Neural cell (in vitro differentiated cells): ENCODE results near the gene TBCB. TPM values are rescaled to one million over a fixed set of nuclear protein-coding genes. Genes with fewer than 3 reads are reported as not detected.

Source experiments
- H2AFZ ChIP-seq: fragments of 200-600, 300-800 bp; sonication (generic), shearing (Covaris generic); 2 replicates; pipeline ENCODE4 v1.6.0; 2014; ENCODE audit warnings: low read depth, mild to moderate bottlenecking, antibody characterized with exemption, low read length, moderate library complexity
- H3F3A ChIP-seq: fragments of 200-600 bp; shearing (Covaris generic); 2 replicates; pipeline ENCODE4 v1.6.1; 2016; ENCODE audit warnings: mild to moderate bottlenecking, moderate library complexity, mixed read lengths, antibody characterized with exemption, low read length; ENCODE audit not compliant: insufficient read depth, poor library complexity, severe bottlenecking
- H3K27ac ChIP-seq: fragments of 200-600, 300-800 bp; sonication (generic), shearing (Covaris generic); 2 replicates; pipeline ENCODE4 v1.5.1; 2014; ENCODE audit warnings: mild to moderate bottlenecking, low read length, moderate library complexity
- H3K27me3 ChIP-seq: fragments of 300-800, 200-600 bp; sonication (generic), shearing (Covaris generic); 2 replicates; pipeline ENCODE4 v1.6.0; 2014; ENCODE audit warnings: mild to moderate bottlenecking, low read depth, low read length, moderate library complexity; ENCODE audit not compliant: insufficient read depth
- H3K36me3 ChIP-seq: fragments of 300-800, 200-600 bp; sonication (generic), shearing (Covaris generic); 2 replicates; pipeline ENCODE4 v1.5.1; 2014; ENCODE audit warnings: mild to moderate bottlenecking, antibody characterized with exemption, low read length, moderate library complexity; ENCODE audit not compliant: insufficient read depth
- H3K4me2 ChIP-seq: fragments of 300-800, 200-600 bp; sonication (generic), shearing (Covaris generic); 2 replicates; pipeline ENCODE4 v1.6.0; 2014; ENCODE audit warnings: mild to moderate bottlenecking, low read length
- H3K4me3 ChIP-seq: fragments of 300-800, 200-600 bp; sonication (generic), shearing (Covaris generic); 2 replicates; pipeline ENCODE4 v1.5.1; 2014; ENCODE audit warnings: mild to moderate bottlenecking, low read length, moderate library complexity
- H3K79me2 ChIP-seq: fragments of 200-600 bp; shearing (Covaris generic); replicated peaks from 2 replicates; pipeline ENCODE4 v1.6.0; 2014; ENCODE audit warnings: mild to moderate bottlenecking, low read length, moderate library complexity; ENCODE audit not compliant: insufficient read depth
- H3K9ac ChIP-seq: fragments of 300-800, 200-600 bp; sonication (generic), shearing (Covaris generic); 2 replicates; pipeline ENCODE4 v1.6.1; 2016; ENCODE audit warnings: mild to moderate bottlenecking, low read length, mixed read lengths
- H3K9me2 ChIP-seq: fragments of 200-600 bp; shearing (Covaris generic); 2 replicates; pipeline ENCODE4 v1.6.1; 2016; ENCODE audit warnings: mild to moderate bottlenecking, low read length, mixed read lengths; ENCODE audit not compliant: insufficient read depth
- H3K9me3 ChIP-seq: fragments of 200-600, 300-800 bp; sonication (generic), shearing (Covaris generic); 2 replicates; pipeline ENCODE4 v1.6.1; 2016; ENCODE audit warnings: mild to moderate bottlenecking, mixed run types, low read length, moderate library complexity, mixed read lengths
- H4K20me1 ChIP-seq: fragments of 200-600 bp; shearing (Covaris generic); 2 replicates; pipeline ENCODE4 v1.6.1; 2016; ENCODE audit warnings: mild to moderate bottlenecking, mixed run types; ENCODE audit not compliant: insufficient read depth
- CTCF ChIP-seq: fragments of 450-650 bp; IDR thresholded peaks from 2 replicates; pipeline ENCODE4 v1.5.1; 2014; ENCODE audit warnings: antibody characterized with exemption, mild to moderate bottlenecking, moderate library complexity; ENCODE audit not compliant: poor library complexity, severe bottlenecking
- EP300 ChIP-seq: fragments of 450-650 bp; conservative IDR thresholded peaks from 2 replicates; pipeline ENCODE4 v1.6.1; 2014; ENCODE audit warnings: antibody characterized with exemption, mild to moderate bottlenecking, moderate library complexity; ENCODE audit not compliant: poor library complexity, severe bottlenecking
- EZH2 ChIP-seq: fragments of 200-600, 300-800 bp; shearing (Covaris generic), sonication (generic); IDR thresholded peaks from 2 replicates; pipeline ENCODE4 v1.6.1; 2014; ENCODE audit warnings: antibody characterized with exemption, low read length, borderline replicate concordance, mild to moderate bottlenecking; ENCODE audit not compliant: insufficient read depth, poor library complexity, severe bottlenecking
- MXI1 ChIP-seq: fragments of 450-650 bp; conservative IDR thresholded peaks from 2 replicates; pipeline ENCODE4 v1.6.1; 2014; ENCODE audit warnings: antibody characterized with exemption, mild to moderate bottlenecking; ENCODE audit not compliant: poor library complexity, severe bottlenecking
- POLR2AphosphoS5 ChIP-seq: IDR thresholded peaks from 2 replicates; pipeline ENCODE4 v1.6.1; 2012
- RAD21 ChIP-seq: fragments of 450-650 bp; conservative IDR thresholded peaks from 2 replicates; pipeline ENCODE4 v1.6.1; 2014; ENCODE audit warnings: antibody characterized with exemption, mild to moderate bottlenecking, moderate library complexity
- REST ChIP-seq: IDR thresholded peaks from 2 replicates; pipeline ENCODE4 v1.6.1; 2012; ENCODE audit warnings: borderline replicate concordance
- SMC3 ChIP-seq: fragments of 450-650 bp; conservative IDR thresholded peaks from 2 replicates; pipeline ENCODE4 v1.6.1; 2014; ENCODE audit warnings: antibody characterized with exemption, mild to moderate bottlenecking, moderate library complexity; ENCODE audit not compliant: poor library complexity
- TAF1 ChIP-seq: IDR thresholded peaks from 2 replicates; pipeline ENCODE4 v1.6.1; 2012; ENCODE audit warnings: low read depth
- polyA plus RNA-seq: library from polyadenylated mRNA; depleted of rRNA; stranded (reverse); fragments of >200 nt; gene quantifications from 2 replicates; pipeline ENCODE4 v1.2.3, GENCODE V29; 2014

The TBCB gene
- polyA plus RNA-seq, 1 donor from 2014 or later, result 640 TPM

DNA sequence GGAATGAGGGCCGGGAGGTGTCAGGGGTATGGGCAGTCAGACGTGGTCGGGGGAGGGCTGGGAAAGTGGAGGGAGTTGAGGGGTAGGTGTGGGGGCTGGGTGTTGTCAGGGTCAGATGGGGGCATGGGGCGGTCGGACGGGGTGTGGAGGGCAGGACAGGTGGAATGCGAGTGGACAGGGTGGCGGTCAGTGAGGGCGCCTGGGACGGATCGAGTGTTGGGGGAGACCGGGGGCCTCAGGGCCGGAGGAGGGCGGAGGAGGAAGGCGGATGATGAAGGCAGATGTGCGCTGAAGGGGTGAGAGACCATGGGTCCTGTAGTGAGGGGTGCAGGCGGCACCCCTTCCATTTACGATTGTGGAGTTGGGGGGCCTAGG is 5.7 kb downstream of the TBCB start:
- Histone ChIP-seq H3K27me3 (no peaks in the 10 kb centered on the region), H3K4me3 (no peak overlapping the region), H3K36me3 (peaks cover 4% of the 10 kb centered on the region), H3K27ac (no peak overlapping the region), H4K20me1 (no peaks in the 10 kb centered on the region), H3K9me2 (no peaks in the 10 kb centered on the region), H3F3A (no peaks in the 10 kb centered on the region), H3K9me3 (no peaks in the 10 kb centered on the region), H3K9ac (no peak overlapping the region), H2AFZ (no peak overlapping the region), H3K4me2 (no peak overlapping the region), H3K79me2 (peaks cover 9% of the 10 kb centered on the region)
- TF ChIP-seq EZH2, result no peak

DNA sequence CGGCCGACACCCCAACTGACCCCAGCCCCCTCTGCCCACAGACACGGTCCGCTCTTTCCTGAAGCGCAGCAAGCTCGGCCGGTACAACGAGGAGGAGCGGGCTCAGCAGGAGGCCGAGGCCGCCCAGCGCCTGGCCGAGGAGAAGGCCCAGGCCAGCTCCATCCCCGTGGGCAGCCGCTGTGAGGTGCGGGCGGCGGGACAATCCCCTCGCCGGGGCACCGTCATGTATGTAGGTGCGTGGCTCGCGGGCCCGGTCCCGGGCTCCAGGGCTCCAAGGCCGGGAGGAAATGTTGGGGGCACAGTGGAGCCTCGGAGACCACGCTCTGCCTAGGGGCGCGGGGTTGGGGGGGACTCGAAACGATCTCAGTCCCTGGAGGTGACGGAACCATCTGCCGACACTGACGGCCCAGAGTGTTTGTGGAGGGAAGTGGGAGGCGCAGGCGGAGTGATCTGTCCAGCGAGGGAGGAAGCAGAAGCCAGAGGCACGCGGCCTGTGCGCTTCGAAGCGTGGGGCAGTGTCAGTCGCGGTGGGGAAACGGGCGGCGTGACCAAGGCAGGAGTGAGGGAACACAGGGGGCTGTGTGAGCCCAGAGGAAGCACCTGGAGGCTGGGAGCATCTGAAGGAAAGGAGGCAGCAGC is 6.3 kb downstream of the TBCB start:
- Histone ChIP-seq H3K9me2 (no peaks in the 10 kb centered on the region), H4K20me1 (no peaks in the 10 kb centered on the region), H3K79me2 (peaks cover 3% of the 10 kb centered on the region), H3K4me2 (no peak overlapping the region), H2AFZ (no peak overlapping the region), H3K27me3 (no peaks in the 10 kb centered on the region), H3K9me3 (no peaks in the 10 kb centered on the region), H3K36me3 (peaks cover 4% of the 10 kb centered on the region), H3F3A (no peaks in the 10 kb centered on the region), H3K27ac (no peak overlapping the region), H3K4me3 (no peak overlapping the region), H3K9ac (no peak overlapping the region)
- TF ChIP-seq CTCF (no peak), SMC3 (no peak), EZH2 (no peak), POLR2AphosphoS5 (no peak), EP300 (no peak), TAF1 (no peak), REST (no peak), RAD21 (no peak), MXI1 (no peak)

DNA sequence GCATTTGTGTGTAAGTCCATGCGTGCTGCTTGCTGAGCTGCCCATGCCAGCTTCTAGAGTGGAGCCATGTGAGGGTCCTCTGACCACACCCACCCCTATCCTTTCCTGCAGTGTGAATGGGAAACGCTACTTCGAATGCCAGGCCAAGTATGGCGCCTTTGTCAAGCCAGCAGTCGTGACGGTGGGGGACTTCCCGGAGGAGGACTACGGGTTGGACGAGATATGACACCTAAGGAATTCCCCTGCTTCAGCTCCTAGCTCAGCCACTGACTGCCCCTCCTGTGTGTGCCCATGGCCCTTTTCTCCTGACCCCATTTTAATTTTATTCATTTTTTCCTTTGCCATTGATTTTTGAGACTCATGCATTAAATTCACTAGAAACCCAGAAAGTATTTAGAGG is 10.3 kb downstream of the TBCB start:
- Histone ChIP-seq H3K9me3 (no peaks in the 10 kb centered on the region), H3K27me3 (no peaks in the 10 kb centered on the region), H3K9me2 (no peaks in the 10 kb centered on the region), H4K20me1 (no peaks in the 10 kb centered on the region), H3F3A (no peaks in the 10 kb centered on the region), H3K79me2 (no peaks in the 10 kb centered on the region), H2AFZ (no peak overlapping the region), H3K27ac (no peak overlapping the region), H3K36me3 (peaks cover 4% of the 10 kb centered on the region), H3K9ac (no peak overlapping the region), H3K4me2 (no peak overlapping the region), H3K4me3 (no peak overlapping the region)
- TF ChIP-seq EZH2, result no peak
- no peak for TF ChIP-seq EP300
- no peak for TF ChIP-seq MXI1
- no peak for TF ChIP-seq TAF1
- TF ChIP-seq RAD21, result no peak
- TF ChIP-seq POLR2AphosphoS5, result no peak
